CD14-positive monocyte (primary cell): Measurements from ENCODE around the gene KLC3. TPM values are rescaled to one million over a fixed set of nuclear protein-coding genes. Genes with fewer than 3 reads are reported as not detected.
A peak's percentile ranks its signal among the peaks of the same experiment; 100 is the strongest.

Experiments used
- DNase-seq, 3 donors: peaks; one replicate each; pipeline ENCODE4 v3.0.0-alpha.2; 2011 to 2022
- H2AFZ ChIP-seq: 2 replicates; pipeline ENCODE4 v1.6.0; 2012; ENCODE audit warnings: mild to moderate bottlenecking, low read depth, low read length, inconsistent platforms; ENCODE audit not compliant: insufficient read depth, poor library complexity, severe bottlenecking
- H3K27ac ChIP-seq, 2 donors: 1 replicate in 1 of 2; 2 replicates in 1 of 2; pipeline ENCODE4 v1.5.1; 2012 to 2013; ENCODE audit warnings: low read length in 2 of 2, control low read depth in 1 of 2, inconsistent platforms in 1 of 2, low read depth in 1 of 2, mild to moderate bottlenecking in 1 of 2
- H3K27me3 ChIP-seq, 2 donors: one replicate each; pipeline versions ENCODE4 v1.6.0 to v1.6.1; 2011 to 2013; ENCODE audit warnings: low read length in 2 of 2; ENCODE audit not compliant: control insufficient read depth in 2 of 2, insufficient read depth in 2 of 2
- H3K36me3 ChIP-seq, 2 donors: replicated peaks in 1 of 2; 1 replicate in 1 of 2; 2 replicates in 1 of 2; pipeline versions ENCODE4 v1.5.1 to v1.6.1; 2012 to 2013; ENCODE audit warnings: low read length in 2 of 2, control low read depth in 1 of 2, inconsistent platforms in 1 of 2, mild to moderate bottlenecking in 1 of 2; ENCODE audit not compliant: insufficient read depth in 2 of 2, control insufficient read depth in 1 of 2
- H3K4me1 ChIP-seq, 2 donors: 1 replicate in 1 of 2; 2 replicates in 1 of 2; pipeline versions ENCODE4 v1.5.1 to v1.6.1; 2012 to 2013; ENCODE audit warnings: low read length in 2 of 2, control low read depth in 1 of 2, inconsistent platforms in 1 of 2, mild to moderate bottlenecking in 1 of 2, moderate library complexity in 1 of 2; ENCODE audit not compliant: insufficient read depth in 2 of 2, control insufficient read depth in 1 of 2
- H3K4me2 ChIP-seq: replicated peaks from 2 replicates; pipeline ENCODE3; 2012; ENCODE audit warnings: low read length, moderate library complexity, mild to moderate bottlenecking; ENCODE audit not compliant: poor library complexity, severe bottlenecking; ENCODE audit errors: extremely low read depth
- H3K4me3 ChIP-seq, 3 experiments: fragments of 200-600 bp in 1 of 3; sonication (generic) in 1 of 3; replicated peaks in 1 of 3; 1 replicate in 2 of 3; 2 replicates in 1 of 3; pipeline ENCODE4 v1.5.1; 2011 to 2013; ENCODE audit warnings: low read length in 3 of 3, mild to moderate bottlenecking in 3 of 3, control low read depth in 2 of 3, low read depth in 2 of 3, inconsistent platforms in 1 of 3, moderate library complexity in 1 of 3
- H3K79me2 ChIP-seq: 2 replicates; pipeline ENCODE4 v1.6.0; 2012; ENCODE audit warnings: mild to moderate bottlenecking, control low read depth, inconsistent platforms, low read length, moderate library complexity; ENCODE audit not compliant: insufficient read depth
- H3K9ac ChIP-seq: 2 replicates; pipeline ENCODE4 v1.6.0; 2017; ENCODE audit warnings: low read length, mild to moderate bottlenecking; ENCODE audit not compliant: insufficient read depth, poor library complexity, severe bottlenecking
- H3K9me3 ChIP-seq, 2 donors: replicated peaks in 1 of 2; 1 replicate in 1 of 2; 2 replicates in 1 of 2; pipeline versions ENCODE4 v1.5.1 to v1.6.1; 2012 to 2013; ENCODE audit warnings: low read length in 2 of 2, control low read depth in 1 of 2; ENCODE audit not compliant: control insufficient read depth in 1 of 2, insufficient read depth in 1 of 2
- H4K20me1 ChIP-seq: 2 replicates; pipeline ENCODE4 v1.6.0; 2012; ENCODE audit warnings: mild to moderate bottlenecking, low read length, control low read depth, moderate library complexity; ENCODE audit not compliant: insufficient read depth
- H3K27ac Mint-ChIP-seq, 7 donors: one replicate each; pipeline ENCODE4 v1.8.0; 2020; ENCODE audit warnings: mild to moderate bottlenecking in 7 of 7, mixed read lengths in 7 of 7, moderate library complexity in 6 of 7, inconsistent platforms in 2 of 7
- H3K27me3 Mint-ChIP-seq, 3 donors: one replicate each; pipeline ENCODE4 v1.8.0; 2021 to 2022; ENCODE audit warnings: low read depth in 3 of 3, mild to moderate bottlenecking in 3 of 3, mixed read lengths in 3 of 3, moderate library complexity in 3 of 3, inconsistent platforms in 1 of 3
- H3K36me3 Mint-ChIP-seq, 2 donors: one replicate each; pipeline ENCODE4 v1.8.0; 2020; ENCODE audit warnings: mixed read lengths in 2 of 2, inconsistent platforms in 1 of 2, mild to moderate bottlenecking in 1 of 2
- H3K4me1 Mint-ChIP-seq: one replicate; pipeline ENCODE4 v1.8.0; 2020; ENCODE audit warnings: mild to moderate bottlenecking, mixed read lengths
- H3K4me3 Mint-ChIP-seq, 2 donors: one replicate each; pipeline ENCODE4 v1.8.0; 2020; ENCODE audit warnings: mild to moderate bottlenecking in 2 of 2, mixed read lengths in 2 of 2, moderate library complexity in 1 of 2
- H3K9me3 Mint-ChIP-seq, 7 donors: one replicate each; pipeline ENCODE4 v1.8.0; 2020 to 2022; ENCODE audit warnings: mixed read lengths in 7 of 7, mild to moderate bottlenecking in 6 of 7, moderate library complexity in 6 of 7, inconsistent platforms in 2 of 7
- WGBS: methylation state at CpG from one replicate; pipeline ENCODE4 v1.1.5; 2013; ENCODE audit warnings: missing lambda C conversion rate; ENCODE audit not compliant: insufficient coverage; 5-methylcytosine and 5-hydroxymethylcytosine counted together
- intact Hi-C, 2 donors: fragments of 100-400 bp; cut with micrococcal nuclease; formaldehyde crosslinking; loops; one replicate each; pipeline versions ENCODE4 v1.15.0 to v1.15.1; 2023
- polyA plus RNA-seq, 3 donors: library from polyadenylated mRNA; depleted of rRNA in 1 of 3; unstranded in 2 of 3; stranded (reverse) in 1 of 3; fragments of 300-500 nt in 2 of 3; fragments of >200 nt in 1 of 3; fragmentation: Illumina TruSeq in 2 of 3; gene quantifications; 1 replicate in 2 of 3; 2 replicates in 1 of 3; pipeline ENCODE4 v1.2.3, GENCODE V29; 2012 to 2021
- TF ChIP-seq, protein P1 (sequence below): fragments of 200-600 bp; IDR thresholded peaks from one replicate; pipeline ENCODE4 v1.8.0; 2022; ENCODE audit warnings: antibody characterized with exemption, mild to moderate bottlenecking

KLC3 gene
- polyA plus RNA-seq, 3 donors: not detected

DNA sequence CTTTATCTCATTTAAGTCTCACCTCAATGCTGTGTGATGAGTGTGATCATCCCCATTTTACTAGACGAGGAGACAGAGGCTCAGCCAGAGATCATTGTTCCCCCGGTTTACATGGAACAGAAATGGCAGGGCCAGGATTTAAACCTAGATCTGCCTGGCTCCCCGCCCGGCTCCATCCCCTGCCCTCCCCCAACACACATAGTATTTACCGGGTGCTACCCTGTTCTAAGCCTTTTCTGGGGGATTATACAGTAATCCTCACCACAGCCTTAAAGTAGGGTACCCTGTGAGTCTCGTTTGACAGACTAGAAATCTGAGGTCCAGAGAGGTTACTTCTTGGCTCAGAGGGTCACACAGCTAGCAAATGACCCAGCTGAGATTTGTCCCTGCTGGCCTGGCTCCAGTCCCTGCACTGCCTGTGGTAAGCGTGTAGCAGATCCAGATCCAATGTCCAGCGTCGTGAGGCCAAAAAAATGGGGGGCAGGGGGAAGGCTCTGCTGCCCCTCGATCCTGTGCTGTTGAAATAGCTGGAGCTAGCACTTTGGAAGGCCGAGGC is 3.8 kb upstream of the KLC3 start:
- no peaks in the 10 kb centered on the region for H3K36me3 ChIP-seq
- no peaks in the 10 kb centered on the region for H4K20me1 ChIP-seq
- Mint-ChIP-seq H3K36me3 (peaks cover 0 to 3% of the 10 kb centered on the region in 2 donors), H3K27ac (peak overlapping the region in 1 of 7 donors; percentile 8), H3K9me3 (peaks cover 0 to 4% (median 0%) of the 10 kb centered on the region in 7 donors), H3K4me3 (no peak overlapping the region), H3K4me1 (peaks cover 4% of the 10 kb centered on the region), H3K27me3 (peaks cover 8 to 19% (median 16%) of the 10 kb centered on the region in 3 donors)
- H3K27ac ChIP-seq: no peak overlapping the region
- no peak overlapping the region for H2AFZ ChIP-seq
- TF ChIP-seq, protein P1, sequence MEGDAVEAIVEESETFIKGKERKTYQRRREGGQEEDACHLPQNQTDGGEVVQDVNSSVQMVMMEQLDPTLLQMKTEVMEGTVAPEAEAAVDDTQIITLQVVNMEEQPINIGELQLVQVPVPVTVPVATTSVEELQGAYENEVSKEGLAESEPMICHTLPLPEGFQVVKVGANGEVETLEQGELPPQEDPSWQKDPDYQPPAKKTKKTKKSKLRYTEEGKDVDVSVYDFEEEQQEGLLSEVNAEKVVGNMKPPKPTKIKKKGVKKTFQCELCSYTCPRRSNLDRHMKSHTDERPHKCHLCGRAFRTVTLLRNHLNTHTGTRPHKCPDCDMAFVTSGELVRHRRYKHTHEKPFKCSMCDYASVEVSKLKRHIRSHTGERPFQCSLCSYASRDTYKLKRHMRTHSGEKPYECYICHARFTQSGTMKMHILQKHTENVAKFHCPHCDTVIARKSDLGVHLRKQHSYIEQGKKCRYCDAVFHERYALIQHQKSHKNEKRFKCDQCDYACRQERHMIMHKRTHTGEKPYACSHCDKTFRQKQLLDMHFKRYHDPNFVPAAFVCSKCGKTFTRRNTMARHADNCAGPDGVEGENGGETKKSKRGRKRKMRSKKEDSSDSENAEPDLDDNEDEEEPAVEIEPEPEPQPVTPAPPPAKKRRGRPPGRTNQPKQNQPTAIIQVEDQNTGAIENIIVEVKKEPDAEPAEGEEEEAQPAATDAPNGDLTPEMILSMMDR: no peak
- intact Hi-C loops: no loop called here
- H3K4me1 ChIP-seq: peaks cover 4 to 11% of the 10 kb centered on the region in 2 donors
- peaks cover 4 to 21% of the 10 kb centered on the region in 2 donors for H3K27me3 ChIP-seq
- no peak overlapping the region for H3K4me2 ChIP-seq
- no peak overlapping the region for H3K9ac ChIP-seq
- 83% methylated on average over 3 of the region's 11 CpGs for WGBS
- DNase-seq: no peak
- H3K79me2 ChIP-seq: no peaks in the 10 kb centered on the region
- H3K4me3 ChIP-seq: no peak overlapping the region
- no peaks in the 10 kb centered on the region for H3K9me3 ChIP-seq

DNA sequence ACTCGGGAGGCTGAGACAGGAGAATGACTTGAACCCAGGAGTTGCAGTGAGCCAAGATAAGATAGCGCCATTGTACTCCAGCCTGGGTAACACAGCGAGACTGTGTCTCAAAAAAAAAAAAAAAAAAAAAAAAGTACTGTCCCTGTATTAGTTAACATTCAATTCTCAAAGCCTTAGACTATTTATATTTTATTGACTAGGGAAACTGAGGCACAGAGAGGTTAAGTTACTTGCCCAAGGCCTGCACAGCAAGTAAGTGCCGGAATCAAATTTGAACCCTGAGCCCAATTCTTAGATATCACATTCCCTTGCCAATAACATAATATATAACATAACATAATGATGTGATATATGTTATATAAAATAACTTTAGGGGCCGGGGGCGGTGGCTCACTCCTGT is 921 bp upstream of the KLC3 start:
- TF ChIP-seq, protein P1: no peak
- no CpG with 5 or more reads among the region's 6 CpGs for WGBS
- H3K9ac ChIP-seq: no peak overlapping the region
- no peaks in the 10 kb centered on the region for H3K36me3 ChIP-seq
- no peaks in the 10 kb centered on the region for H3K79me2 ChIP-seq
- intact Hi-C loops: loop anchor here (2.0 to 10.0 kb wide), 2 partner anchors 91 to 195 kb away; no protein-coding TSS in a partner anchor
- peaks cover 4% of the 10 kb centered on the region for H3K4me1 Mint-ChIP-seq
- H3K27me3 ChIP-seq: peaks cover 4 to 30% of the 10 kb centered on the region in 2 donors
- H3K27ac Mint-ChIP-seq: no peak overlapping the region
- peaks cover 4 to 11% of the 10 kb centered on the region in 2 donors for H3K4me1 ChIP-seq
- H3K27me3 Mint-ChIP-seq: peaks cover 12 to 23% (median 15%) of the 10 kb centered on the region in 3 donors
- peaks cover 0 to 4% (median 0%) of the 10 kb centered on the region in 7 donors for H3K9me3 Mint-ChIP-seq
- no peak overlapping the region for H2AFZ ChIP-seq
- H3K36me3 Mint-ChIP-seq: peaks cover 0 to 3% of the 10 kb centered on the region in 2 donors
- no peak overlapping the region for H3K4me3 ChIP-seq
- H3K9me3 ChIP-seq: no peaks in the 10 kb centered on the region
- no peak overlapping the region for H3K4me2 ChIP-seq
- no peak overlapping the region for H3K27ac ChIP-seq
- H4K20me1 ChIP-seq: no peaks in the 10 kb centered on the region
- DNase-seq: no peak
- no peak overlapping the region for H3K4me3 Mint-ChIP-seq
